GM13976 (cell line): Measurements from ENCODE around the gene MRPL42.
"Not testable (repeated sequence)": the region's sequence is repeated elsewhere in the genome, so short reads cannot be mapped to it uniquely, and the experiment has no call there.

ENCODE experiments used
- DNase-seq: peaks from one replicate; pipeline ENCODE4 v3.0.0; 2012; ENCODE audit warnings: low spot score
- in situ Hi-C: fragments of 300-500 bp; cut with MboI; formaldehyde crosslinking; loops from one replicate; pipeline ENCODE4 v1.12.0; 2022; ENCODE audit warnings: low sequenced_read_pairs, mixed read lengths, inconsistent platforms; ENCODE audit not compliant: unreplicated experiment
- TF ChIP-seq, protein P1 (sequence below): IDR thresholded peaks from 2 replicates; pipeline ENCODE4 v1.5.1; 2012; ENCODE audit warnings: borderline replicate concordance, mild to moderate bottlenecking; ENCODE audit not compliant: insufficient read depth; ENCODE audit errors: extremely low read depth, missing control alignments, control extremely low read depth

Gene MRPL42

DNA sequence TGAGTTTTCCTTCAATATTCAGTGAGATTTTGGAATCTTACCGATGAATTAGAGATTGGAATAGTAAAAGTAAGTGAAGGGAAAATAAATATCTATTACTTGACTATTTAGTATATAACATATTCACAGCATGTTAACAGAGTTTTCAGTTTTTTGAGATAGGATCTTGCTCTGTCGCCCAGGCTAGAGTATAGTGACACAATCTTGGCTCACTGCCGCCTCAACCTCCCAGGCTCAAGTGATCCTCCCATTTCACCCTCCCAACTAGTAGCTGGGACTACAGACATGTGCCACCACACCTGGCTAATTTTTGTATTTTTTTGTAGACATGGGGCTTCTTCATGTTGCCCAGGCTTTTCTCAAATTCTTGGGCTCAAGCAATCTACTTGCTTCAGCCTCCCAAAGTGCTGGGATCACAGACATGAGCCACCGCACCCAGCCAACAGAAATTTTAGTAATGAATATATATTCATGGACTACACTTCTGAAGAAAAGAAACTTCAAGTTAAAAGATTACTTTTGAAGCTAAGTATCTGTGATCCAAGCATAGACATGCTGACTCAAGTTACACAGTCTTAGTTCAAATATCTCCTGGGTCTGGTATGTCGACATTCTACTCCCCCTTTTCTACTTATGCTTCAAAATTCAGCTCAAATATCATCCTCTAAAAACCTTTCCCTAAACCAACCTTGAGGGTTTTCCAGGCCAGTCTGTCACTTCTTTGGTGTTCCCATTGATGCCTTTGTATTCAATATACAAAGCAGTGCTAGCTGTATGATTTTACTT lies 39.3 kb upstream of the MRPL42 start:
- in situ Hi-C loops = no loop called here
- TF ChIP-seq, protein P1, sequence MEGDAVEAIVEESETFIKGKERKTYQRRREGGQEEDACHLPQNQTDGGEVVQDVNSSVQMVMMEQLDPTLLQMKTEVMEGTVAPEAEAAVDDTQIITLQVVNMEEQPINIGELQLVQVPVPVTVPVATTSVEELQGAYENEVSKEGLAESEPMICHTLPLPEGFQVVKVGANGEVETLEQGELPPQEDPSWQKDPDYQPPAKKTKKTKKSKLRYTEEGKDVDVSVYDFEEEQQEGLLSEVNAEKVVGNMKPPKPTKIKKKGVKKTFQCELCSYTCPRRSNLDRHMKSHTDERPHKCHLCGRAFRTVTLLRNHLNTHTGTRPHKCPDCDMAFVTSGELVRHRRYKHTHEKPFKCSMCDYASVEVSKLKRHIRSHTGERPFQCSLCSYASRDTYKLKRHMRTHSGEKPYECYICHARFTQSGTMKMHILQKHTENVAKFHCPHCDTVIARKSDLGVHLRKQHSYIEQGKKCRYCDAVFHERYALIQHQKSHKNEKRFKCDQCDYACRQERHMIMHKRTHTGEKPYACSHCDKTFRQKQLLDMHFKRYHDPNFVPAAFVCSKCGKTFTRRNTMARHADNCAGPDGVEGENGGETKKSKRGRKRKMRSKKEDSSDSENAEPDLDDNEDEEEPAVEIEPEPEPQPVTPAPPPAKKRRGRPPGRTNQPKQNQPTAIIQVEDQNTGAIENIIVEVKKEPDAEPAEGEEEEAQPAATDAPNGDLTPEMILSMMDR = no peak
- DNase-seq = no peak

DNA sequence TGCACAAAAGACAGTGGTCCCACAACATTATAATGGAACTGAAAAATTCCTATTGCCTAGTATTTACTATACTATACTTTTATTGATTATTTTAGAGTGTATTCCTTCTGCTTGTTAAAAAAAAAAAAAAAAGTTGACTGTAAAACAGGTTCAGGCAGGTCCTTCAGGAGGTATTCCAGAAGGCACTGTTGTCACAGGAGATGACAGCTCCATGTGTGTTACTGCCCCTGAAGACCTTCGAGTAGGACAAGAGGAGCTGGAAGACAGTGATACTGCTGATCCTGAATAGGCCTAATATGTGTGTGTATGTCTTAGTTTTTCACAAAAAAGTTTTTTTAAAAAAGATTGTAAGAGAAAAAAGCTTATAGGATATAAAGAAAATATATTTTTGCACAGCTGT lies 37.9 kb upstream of the MRPL42 start:
- in situ Hi-C loops = no loop called here
- TF ChIP-seq, protein P1 = no peak
- DNase-seq = no peak

DNA sequence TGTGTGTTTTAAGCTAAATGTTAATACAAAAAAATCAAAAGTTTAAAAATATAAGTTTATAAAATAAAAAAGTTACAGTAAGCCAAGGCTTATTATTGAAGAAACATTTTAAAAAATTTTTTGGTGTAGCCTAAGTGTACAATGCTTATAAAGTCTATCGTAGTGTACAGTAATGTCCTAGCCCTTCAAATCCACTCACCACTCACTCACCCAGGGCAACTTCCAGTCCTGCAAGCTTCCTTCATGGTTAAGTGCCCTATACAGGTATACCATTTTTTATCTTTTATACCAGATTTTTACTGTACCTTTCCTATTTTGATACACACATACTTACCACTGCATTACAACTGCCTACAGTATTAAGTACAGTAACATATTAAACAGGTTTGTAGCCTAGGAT lies 37.5 kb upstream of the MRPL42 start:
- TF ChIP-seq, protein P1 = no peak
- in situ Hi-C loops = no loop called here
- no peak for DNase-seq

DNA sequence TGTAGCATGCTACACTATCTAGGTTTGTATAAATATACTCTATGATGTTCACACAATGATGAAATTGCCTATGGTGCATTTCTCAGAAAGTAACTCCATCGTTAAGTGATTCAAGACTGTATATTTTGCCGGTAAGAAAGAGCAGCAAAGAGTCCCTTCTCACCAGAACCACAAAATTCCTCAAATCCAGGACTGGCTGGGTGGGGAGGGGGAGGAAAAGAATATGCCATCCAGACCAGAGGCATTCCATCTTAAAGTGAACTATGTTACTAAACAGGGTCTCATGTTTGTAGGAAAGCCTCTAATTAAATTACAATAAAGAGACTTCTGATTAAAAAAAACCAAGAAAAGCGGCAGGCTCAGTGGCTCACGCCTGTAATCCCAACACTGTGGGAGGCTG lies 37.0 kb upstream of the MRPL42 start:
- no peak for DNase-seq
- TF ChIP-seq, protein P1 = no peak
- in situ Hi-C loops = no loop called here

DNA sequence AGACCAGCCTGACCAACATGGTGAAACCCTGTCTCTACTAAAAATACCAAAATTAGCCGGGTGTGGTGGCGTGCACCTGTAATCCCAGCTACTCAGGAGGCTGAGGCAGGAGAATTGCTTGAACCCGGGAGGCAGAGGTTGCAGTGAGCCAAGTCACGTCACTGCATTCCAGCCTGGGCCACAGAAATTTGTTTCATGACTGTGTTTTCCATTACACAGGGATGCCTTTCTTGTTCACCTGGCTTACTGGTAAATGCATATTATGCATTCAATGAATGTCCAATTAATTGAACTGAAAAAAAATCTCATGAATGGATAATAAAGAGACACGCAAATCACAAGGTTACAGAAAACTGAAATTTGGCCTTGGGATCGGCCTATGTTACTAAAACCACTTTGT lies 35.3 kb upstream of the MRPL42 start:
- in situ Hi-C loops, DNase-seq: not testable (repeated sequence)

DNA sequence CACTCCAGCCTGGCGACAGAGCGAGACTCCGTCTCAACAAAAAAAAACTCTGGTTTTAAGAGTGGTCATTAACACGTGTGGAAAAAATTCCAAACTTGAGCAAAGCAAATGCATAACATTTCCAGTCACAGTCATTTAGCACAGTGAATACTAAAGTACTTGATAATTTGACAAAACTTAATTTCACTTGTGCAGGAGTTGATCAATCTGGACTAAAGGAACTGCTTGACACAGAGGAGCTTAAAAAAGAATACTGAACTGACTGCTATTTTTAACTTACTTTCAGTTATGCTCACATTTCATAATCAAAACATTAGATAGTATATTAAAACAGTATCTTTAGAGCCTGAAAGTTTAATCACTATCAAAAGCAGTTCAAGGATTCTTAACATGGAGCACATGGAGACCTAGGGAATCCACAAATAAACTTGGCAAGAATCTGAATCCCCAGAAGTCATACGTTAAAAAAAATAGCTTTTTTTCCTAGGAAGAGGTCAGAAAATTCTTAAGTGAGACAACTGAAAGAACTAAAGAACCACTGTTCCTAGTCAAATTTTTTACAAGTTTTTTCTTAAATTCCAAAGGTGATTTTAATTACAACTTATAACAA lies 33.0 kb upstream of the MRPL42 start:
- TF ChIP-seq, protein P1 = no peak
- no peak for DNase-seq
- in situ Hi-C loops = no loop called here
